Stimulated activated naive B cell treated with anti-CD40 and anti-IgM and Interleukin-4, amounts not matched to agents 10 μg/mL and 1 μg/mL and 100 μg/mL, for 72 hours (primary cell): ENCODE measurements around the gene UBE2I.

ENCODE experiments used
- ATAC-seq, 2 donors: fragments of 150-1000 bp; cut with Tn5 transposase; replicated peaks; 2 replicates each; pipeline ENCODE4 v1.10.0; 2021; ENCODE audit warnings: moderate library complexity in 1 of 2
- DNase-seq: peaks from one replicate; pipeline ENCODE4 v3.0.0; 2021
- H3K27ac Mint-ChIP-seq: one replicate; pipeline ENCODE4 v1.8.0; 2022; ENCODE audit warnings: mild to moderate bottlenecking, mixed read lengths
- H3K27me3 Mint-ChIP-seq, 2 donors: one replicate each; pipeline ENCODE4 v1.8.0; 2022; ENCODE audit warnings: mixed read lengths in 2 of 2
- H3K36me3 Mint-ChIP-seq, 2 donors: one replicate each; pipeline ENCODE4 v1.8.0; 2022; ENCODE audit warnings: mixed read lengths in 2 of 2, mild to moderate bottlenecking in 1 of 2
- H3K4me1 Mint-ChIP-seq, 2 donors: one replicate each; pipeline ENCODE4 v1.8.0; 2022; ENCODE audit warnings: mixed read lengths in 2 of 2, mild to moderate bottlenecking in 1 of 2
- H3K4me3 Mint-ChIP-seq, 2 donors: one replicate each; pipeline ENCODE4 v1.8.0; 2022; ENCODE audit warnings: mild to moderate bottlenecking in 2 of 2, mixed read lengths in 2 of 2, moderate library complexity in 1 of 2
- H3K9me3 Mint-ChIP-seq, 2 donors: one replicate each; pipeline ENCODE4 v1.8.0; 2022; ENCODE audit warnings: mixed read lengths in 2 of 2, mild to moderate bottlenecking in 1 of 2

UBE2I gene

DNA sequence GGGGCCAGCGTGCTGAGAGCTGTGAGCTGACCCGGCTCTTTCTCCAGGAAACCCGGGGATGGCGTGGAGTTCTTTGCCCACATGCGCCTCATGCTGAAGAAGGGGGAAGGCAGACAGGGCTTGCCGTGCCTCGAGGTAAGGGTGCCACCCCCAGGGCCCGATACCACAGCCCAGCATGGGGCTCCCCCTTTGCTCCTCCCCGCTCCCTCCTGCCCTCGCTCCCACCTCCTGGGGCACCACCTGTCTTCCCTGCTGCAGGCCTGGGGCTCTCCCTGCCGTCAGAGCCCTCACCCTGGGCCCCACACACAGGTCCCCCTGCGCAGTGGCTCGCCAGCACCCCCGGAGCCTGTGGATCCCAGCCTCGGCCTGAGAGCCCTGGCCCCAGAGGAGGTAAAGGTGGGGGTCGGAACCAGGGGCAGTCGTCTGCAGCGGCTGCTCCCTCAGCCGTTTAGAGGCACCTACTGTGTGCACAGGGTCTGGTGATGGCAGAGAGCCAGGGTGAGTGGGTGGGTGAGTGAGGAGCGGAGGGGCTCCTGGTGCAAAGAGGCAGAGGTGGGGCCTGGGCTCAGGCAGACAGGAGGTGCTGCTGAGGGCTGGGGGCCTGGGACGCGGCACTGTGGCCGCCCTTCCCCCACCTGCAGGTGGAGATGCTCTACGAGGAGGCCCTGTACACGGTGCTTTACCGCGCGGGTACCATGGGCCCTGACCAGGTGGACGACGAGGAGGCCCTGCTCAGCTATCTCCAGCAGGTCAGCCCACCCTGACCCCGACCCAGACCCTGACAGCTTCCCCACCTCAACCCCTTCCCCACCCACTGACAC, 29.6 kb downstream of the UBE2I start:
- H3K27me3 Mint-ChIP-seq, result peaks cover 4 to 25% of the 10 kb centered on the region in 2 donors
- peaks cover 29 to 42% of the 10 kb centered on the region in 2 donors for H3K4me1 Mint-ChIP-seq
- H3K9me3 Mint-ChIP-seq, result no peaks in the 10 kb centered on the region
- ATAC-seq (no peak), DNase-seq (no peak)
- H3K4me3 Mint-ChIP-seq, result no peak overlapping the region
- no peaks in the 10 kb centered on the region for H3K36me3 Mint-ChIP-seq
- no peak overlapping the region for H3K27ac Mint-ChIP-seq

DNA sequence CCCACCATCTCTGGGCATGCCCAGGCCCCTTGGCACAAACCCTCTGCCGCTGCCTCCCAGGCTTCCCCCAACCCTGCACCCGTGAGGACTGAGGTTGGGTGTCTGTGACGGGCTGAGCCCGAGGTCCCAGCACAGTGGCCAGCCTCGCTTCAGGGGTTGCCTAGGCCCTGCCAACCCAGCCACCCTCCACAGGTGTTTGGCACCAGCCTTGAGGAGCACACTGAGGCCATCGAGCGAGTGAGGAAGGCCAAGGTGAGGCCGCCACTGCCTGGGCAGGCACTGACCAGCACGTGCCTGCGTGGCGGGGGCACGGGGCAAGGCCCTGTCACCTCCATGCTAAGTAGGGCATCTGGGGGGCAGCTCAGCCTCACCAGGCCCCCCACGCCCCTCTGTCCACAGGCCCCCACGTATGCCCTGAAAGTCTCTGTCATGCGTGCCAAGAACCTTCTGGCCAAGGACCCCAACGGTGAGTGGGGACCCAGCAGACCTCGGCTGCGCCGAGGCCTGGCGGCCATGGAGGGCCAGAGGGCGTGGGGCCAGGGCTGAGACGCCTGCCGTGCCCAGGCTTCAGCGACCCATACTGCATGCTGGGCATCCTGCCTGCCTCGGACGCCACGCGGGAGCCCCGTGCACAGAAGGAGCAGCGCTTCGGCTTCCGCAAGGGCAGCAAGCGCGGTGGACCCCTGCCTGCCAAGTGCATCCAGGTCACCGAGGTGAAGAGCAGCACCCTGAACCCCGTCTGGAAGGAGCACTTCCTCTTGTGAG, 31.5 kb downstream of the UBE2I start:
- ATAC-seq (no peak), DNase-seq (no peak)
- peaks cover 0 to 8% of the 10 kb centered on the region in 2 donors for H3K27me3 Mint-ChIP-seq
- peak overlapping the region; percentile 39 for H3K27ac Mint-ChIP-seq
- H3K4me3 Mint-ChIP-seq, result no peak overlapping the region
- H3K36me3 Mint-ChIP-seq, result no peaks in the 10 kb centered on the region
- H3K4me1 Mint-ChIP-seq, result peaks cover 23 to 33% of the 10 kb centered on the region in 2 donors
- no peaks in the 10 kb centered on the region for H3K9me3 Mint-ChIP-seq

DNA sequence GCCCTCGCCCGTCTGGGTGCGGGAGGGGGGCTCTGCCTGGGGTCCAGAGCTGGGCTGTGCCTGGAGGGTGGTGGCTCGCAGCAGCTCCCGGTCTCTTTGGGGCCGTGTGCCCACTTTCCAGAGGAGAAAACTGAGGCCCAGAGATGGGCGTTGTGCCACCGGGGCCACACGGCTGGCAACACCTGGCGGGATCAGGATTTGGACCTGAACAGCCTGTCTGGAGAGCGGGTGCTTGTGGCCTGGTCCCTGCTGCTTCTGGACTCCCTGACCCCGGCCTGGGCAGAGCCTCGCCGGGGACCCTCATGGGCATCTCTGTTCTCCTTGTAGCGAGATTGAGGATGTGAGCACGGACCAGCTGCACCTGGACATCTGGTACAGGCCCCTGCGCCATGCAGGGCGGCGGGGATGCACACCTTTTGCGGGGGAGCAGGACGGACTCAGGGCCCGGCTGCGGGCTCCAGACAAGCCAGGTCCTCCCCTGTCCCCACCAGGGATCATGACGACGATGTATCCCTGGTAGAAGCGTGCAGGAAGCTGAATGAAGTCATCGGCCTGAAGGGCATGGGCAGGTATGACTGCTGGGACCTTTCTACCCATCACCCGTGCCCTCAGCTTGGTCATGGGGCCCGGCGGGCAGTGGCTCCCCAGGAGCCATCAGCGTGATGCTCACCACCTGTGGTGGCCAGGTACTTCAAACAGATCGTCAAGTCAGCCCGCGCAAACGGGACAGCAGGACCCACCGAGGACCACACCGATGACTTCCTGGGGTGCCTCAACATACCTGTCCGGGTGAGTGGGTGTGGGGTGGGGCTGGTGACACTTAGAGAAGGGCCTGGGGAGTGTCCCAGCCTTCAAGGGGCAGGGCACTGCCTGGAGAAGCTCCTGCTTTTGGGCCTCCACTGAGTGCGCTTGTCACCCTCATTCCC, 32.3 kb downstream of the UBE2I start:
- Mint-ChIP-seq H3K4me3 (peak overlapping the region; percentile 50 to 70), H3K36me3 (no peaks in the 10 kb centered on the region), H3K27ac (peak overlapping the region; percentile 68), H3K4me1 (peaks cover 21 to 33% of the 10 kb centered on the region in 2 donors), H3K9me3 (no peaks in the 10 kb centered on the region), H3K27me3 (peaks cover 0 to 2% of the 10 kb centered on the region in 2 donors)
- DNase-seq, result no peak
- ATAC-seq, result no peak

DNA sequence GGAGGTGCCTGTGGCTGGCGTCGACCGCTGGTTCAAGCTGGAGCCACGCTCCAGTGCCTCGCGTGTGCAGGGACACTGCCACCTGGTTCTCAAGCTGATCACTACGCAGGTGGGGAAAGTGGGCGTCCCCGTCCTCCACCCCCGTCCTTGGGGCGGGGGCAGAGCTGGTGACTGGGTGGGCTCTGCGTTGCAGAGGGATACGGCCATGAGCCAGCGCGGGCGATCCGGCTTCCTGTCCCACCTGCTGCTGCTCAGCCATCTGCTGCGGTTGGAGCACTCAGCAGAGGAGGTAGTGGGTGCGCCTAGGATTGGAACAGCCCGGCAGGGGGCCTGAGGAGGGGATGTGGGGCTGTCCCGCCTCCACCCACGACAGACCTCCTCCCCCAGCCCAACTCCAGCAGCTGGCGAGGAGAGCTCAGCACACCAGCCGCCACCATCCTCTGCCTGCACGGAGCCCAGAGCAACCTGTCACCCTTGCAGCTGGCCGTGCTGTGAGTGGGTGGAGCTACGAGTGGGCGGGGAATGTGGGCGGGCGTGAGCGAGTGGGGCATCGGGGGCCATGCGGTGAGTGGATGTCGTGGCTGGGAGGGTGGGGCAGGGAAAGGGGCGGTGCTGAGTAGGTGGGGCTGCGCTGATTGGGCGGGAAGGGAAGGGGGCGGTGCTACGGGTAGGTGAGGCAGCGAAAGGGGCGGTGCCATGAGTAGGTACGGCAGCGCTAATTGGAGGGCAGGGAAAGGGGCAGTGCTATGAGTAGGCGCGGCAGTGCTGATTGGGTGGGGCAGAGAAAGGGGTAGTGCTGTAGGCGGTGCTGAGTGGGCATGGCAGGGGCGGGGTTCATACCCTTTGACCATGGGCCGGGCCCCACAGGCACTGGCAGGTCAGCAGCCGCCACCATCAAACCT, 33.3 kb downstream of the UBE2I start:
- Mint-ChIP-seq H3K27ac (peak overlapping the region; percentile 90), H3K36me3 (peaks cover 2 to 4% of the 10 kb centered on the region in 2 donors), H3K9me3 (no peaks in the 10 kb centered on the region), H3K4me3 (peak overlapping the region; percentile 50 to 70), H3K27me3 (no peaks in the 10 kb centered on the region), H3K4me1 (peaks cover 21 to 33% of the 10 kb centered on the region in 2 donors)
- ATAC-seq (peak; percentile 90), DNase-seq (peak; percentile 89)

DNA sequence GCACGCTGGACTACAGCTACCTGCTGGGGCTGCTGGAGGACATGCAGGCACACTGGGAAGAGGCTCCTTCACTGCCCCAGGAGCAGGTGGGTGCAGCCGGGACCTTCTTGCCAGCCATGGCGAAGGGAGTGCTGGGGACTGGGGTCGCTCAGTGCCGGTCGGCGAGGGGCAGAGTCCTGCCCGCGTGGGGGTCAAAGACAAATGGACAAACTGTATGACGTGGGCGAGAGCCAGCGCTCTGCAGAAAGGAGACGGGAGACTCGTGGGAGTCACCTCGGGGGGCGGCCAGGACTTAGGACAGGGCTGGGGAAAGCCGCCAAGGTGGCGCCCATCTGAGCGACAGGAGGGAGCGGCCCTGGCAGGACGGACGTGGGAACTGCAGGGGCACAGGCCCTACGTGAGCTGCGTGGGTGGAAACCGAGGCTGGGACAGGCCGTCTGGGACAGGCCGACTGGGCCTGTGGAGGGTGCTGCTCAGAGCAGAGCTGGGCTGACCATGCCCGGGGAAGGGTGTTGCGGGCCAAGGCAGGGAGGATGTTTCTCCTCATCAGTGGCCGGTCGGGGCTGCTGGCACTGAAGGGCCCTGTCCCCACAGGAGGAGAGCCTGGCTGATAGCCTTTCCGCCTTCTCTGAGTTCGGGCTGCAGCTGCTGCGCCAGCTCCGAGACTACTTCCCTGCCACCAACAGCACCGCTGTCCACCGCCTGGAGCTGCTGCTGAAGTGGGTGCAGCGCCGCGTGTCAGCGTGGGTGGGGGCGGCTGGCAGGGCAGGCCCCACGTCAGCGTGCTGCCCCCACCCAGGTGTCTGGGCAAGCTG, 34.2 kb downstream of the UBE2I start:
- ATAC-seq (no peak), DNase-seq (no peak)
- Mint-ChIP-seq H3K9me3 (no peaks in the 10 kb centered on the region), H3K4me1 (peaks cover 21 to 33% of the 10 kb centered on the region in 2 donors), H3K27ac (peak overlapping the region; percentile 90), H3K36me3 (peaks cover 2 to 7% of the 10 kb centered on the region in 2 donors), H3K27me3 (no peaks in the 10 kb centered on the region), H3K4me3 (peak overlapping the region; percentile 50 to 70)

DNA sequence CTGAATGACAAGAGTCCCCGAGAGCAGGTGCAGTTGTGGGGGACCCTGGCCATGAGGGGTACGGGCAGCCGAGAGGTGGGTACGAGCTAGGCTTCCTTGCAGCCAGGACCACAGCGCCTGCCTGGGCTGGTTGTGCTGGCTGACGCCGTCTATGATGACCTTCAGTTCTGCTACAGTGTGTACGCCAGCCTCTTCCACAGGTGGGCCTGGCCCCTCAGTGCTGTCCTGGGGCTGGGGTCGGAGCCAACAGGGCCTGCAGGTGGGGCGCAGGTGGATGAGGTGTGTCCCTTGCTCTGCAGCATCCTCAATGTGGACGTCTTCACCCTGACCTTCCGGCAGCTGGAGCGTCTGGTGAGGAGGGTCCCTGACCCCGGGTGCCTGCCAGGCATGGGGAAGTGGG, 35.1 kb downstream of the UBE2I start:
- peak overlapping the region; percentile 9 for H3K27ac Mint-ChIP-seq
- ATAC-seq (no peak), DNase-seq (no peak)
- H3K36me3 Mint-ChIP-seq, result peaks cover 2 to 10% of the 10 kb centered on the region in 2 donors
- H3K4me1 Mint-ChIP-seq, result peaks cover 22 to 37% of the 10 kb centered on the region in 2 donors
- peak overlapping the region in 1 of 2 donors; percentile 13 for H3K4me3 Mint-ChIP-seq
- H3K9me3 Mint-ChIP-seq, result no peaks in the 10 kb centered on the region
- H3K27me3 Mint-ChIP-seq, result no peaks in the 10 kb centered on the region

DNA sequence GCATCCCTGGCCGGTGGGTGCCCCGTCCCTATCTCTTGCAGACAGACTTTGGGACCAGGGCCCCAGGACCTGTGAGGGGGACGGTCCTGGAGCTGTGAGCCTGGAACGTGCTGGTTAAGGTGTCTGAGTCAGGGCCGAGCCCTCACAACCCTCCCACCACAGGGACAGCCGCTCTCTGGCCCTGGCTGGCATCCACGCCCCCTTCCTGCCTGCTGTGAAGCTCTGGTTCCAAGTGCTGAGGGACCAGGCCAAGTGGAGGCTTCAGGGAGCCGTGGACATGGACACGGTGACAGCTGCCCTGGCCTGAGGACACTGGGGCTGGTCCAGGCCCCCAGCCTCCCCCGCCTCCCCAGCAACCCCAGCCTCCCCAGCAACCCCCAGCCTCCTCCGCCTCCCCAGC, 35.7 kb downstream of the UBE2I start:
- Mint-ChIP-seq H3K27me3 (no peaks in the 10 kb centered on the region), H3K9me3 (no peaks in the 10 kb centered on the region), H3K4me1 (peaks cover 22 to 43% of the 10 kb centered on the region in 2 donors), H3K4me3 (no peak overlapping the region), H3K36me3 (peaks cover 4 to 13% of the 10 kb centered on the region in 2 donors), H3K27ac (no peak overlapping the region)
- ATAC-seq, result no peak
- DNase-seq, result no peak

DNA sequence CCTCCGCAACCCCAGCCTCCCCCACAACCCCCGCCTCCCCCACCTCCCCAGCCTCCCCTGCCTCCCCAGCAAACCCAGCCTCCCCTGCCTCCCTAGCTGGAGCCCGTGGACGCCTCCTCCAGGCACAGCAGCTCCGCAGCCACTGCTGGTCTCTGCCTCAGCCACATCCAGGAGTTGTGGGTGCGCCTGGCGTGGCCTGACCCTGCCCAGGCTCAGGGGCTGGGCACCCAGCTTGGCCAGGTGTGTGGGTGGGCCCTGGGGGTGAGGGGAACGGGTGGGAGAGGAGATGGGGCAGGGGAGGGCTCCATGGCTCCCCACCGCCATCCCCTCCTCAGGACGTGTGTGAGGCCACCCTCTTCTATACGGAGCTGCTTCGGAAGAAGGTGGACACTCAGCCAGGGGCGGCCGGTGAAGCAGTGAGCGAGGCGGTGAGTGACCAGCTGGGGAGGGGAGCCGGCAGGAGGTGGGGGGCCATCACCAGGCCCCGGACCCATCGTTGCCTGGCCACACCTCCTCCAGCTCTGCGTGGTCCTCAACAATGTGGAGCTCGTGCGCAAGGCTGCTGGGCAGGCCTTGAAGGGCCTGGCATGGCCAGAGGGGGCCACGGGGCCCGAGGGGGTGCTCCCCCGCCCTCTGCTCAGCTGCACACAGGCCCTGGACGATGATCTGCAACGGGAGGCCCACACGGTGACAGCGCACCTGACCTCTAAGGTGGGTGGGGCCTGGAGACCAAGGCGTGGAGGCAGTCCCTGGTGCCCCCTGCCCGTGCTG, 36.4 kb downstream of the UBE2I start:
- H3K4me3 Mint-ChIP-seq, result no peak overlapping the region
- peaks cover 28 to 50% of the 10 kb centered on the region in 2 donors for H3K4me1 Mint-ChIP-seq
- H3K27ac Mint-ChIP-seq, result peak overlapping the region; percentile 14
- ATAC-seq, result no peak
- no peaks in the 10 kb centered on the region for H3K9me3 Mint-ChIP-seq
- H3K36me3 Mint-ChIP-seq, result peaks cover 4 to 16% of the 10 kb centered on the region in 2 donors
- H3K27me3 Mint-ChIP-seq, result no peaks in the 10 kb centered on the region
- no peak for DNase-seq

DNA sequence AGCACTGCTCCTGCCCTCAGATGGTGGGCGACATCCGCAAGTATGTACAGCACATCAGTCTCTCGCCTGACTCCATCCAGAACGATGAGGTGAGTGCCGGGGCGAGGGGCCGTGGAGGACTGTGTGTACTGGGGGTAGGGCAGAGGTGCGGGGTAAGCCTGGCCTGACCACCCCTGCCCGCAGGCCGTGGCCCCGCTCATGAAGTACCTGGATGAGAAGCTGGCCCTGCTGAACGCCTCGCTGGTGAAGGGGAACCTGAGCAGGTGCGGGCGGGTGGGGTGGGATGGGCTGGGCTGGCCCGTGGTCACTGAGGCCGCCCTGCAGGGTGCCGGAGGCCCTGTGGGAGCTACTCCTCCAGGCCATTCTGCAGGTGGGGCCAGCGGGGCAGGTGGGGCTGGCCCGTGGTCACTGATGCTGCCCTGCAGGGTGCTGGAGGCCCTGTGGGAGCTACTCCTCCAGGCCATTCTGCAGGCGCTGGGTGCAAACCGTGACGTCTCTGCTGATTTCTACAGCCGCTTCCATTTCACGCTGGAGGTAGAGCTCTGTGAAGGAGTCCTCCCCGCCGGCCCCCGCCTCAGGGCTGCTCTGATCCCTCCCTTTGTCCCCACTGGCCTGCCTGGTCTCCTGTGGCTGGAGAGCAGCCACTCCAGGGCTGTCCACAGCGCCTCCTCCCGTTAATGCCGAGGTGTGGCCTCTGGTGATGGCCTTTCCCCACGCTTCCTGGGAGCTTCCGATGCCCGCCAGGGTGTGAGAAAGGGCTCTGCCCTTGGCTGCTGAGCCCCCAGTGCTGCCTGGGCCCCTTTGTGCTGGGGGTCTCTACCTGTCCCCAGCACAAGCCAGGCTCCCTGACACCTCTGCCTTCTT, 37.2 kb downstream of the UBE2I start:
- Mint-ChIP-seq H3K4me1 (peaks cover 28 to 47% of the 10 kb centered on the region in 2 donors), H3K9me3 (no peaks in the 10 kb centered on the region), H3K27ac (peak overlapping the region; percentile 14), H3K27me3 (no peaks in the 10 kb centered on the region), H3K36me3 (peaks cover 4 to 16% of the 10 kb centered on the region in 2 donors), H3K4me3 (no peak overlapping the region)
- DNase-seq (no peak), ATAC-seq (no peak)

DNA sequence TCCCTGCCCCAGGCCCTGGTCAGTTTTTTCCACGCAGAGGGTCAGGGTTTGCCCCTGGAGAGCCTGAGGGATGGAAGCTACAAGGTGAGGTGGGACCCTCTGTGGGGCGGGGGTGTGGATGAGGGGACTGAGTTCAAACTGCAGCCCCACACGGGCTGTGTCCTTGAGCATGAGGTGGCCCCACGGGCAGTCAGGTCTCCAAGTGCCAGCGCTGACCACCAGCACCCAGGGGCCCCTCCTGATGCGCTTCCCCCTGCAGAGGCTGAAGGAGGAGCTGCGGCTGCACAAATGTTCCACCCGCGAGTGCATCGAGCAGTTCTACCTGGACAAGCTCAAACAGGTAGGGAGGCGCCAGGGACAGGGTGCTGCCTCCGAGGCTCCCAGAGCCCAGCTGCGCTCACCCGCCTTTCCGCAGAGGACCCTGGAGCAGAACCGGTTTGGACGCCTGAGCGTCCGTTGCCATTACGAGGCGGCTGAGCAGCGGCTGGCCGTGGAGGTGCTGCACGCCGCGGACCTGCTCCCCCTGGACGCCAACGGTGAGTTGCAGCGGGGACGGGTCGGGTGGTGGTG, 37.9 kb downstream of the UBE2I start:
- ATAC-seq, result no peak
- H3K27me3 Mint-ChIP-seq, result no peaks in the 10 kb centered on the region
- H3K9me3 Mint-ChIP-seq, result no peaks in the 10 kb centered on the region
- DNase-seq, result no peak
- H3K4me1 Mint-ChIP-seq, result peaks cover 26 to 46% of the 10 kb centered on the region in 2 donors
- H3K36me3 Mint-ChIP-seq, result peaks cover 4 to 16% of the 10 kb centered on the region in 2 donors
- H3K27ac Mint-ChIP-seq, result no peak overlapping the region
- H3K4me3 Mint-ChIP-seq, result no peak overlapping the region

DNA sequence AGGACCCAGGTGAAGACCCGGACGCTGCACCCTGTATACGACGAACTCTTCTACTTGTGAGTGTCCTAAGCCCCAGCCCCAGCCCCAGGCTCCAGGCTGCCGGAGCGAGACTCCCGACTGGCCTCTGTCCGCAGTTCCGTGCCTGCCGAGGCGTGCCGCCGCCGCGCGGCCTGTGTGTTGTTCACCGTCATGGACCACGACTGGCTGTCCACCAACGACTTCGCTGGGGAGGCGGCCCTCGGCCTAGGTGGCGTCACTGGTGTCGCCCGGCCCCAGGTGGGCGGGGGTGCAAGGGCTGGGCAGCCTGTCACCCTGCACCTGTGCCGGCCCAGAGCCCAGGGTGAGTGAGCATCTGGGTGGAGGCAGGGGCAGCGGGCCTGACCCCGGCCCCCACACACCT, 38.5 kb downstream of the UBE2I start:
- Mint-ChIP-seq H3K27ac (no peak overlapping the region), H3K36me3 (peaks cover 4 to 19% of the 10 kb centered on the region in 2 donors), H3K4me1 (peaks cover 24 to 46% of the 10 kb centered on the region in 2 donors), H3K27me3 (no peaks in the 10 kb centered on the region), H3K4me3 (no peak overlapping the region), H3K9me3 (no peaks in the 10 kb centered on the region)
- ATAC-seq (no peak), DNase-seq (no peak)
